ENCODE data around the gene ENPEP.

ENPEP gene

GRCh38 chr4:110493520-110493919, 17.6 kb downstream of the ENPEP start:
- TF ChIP-seq CREB5 (CRISPR knock-in tag; IDR thresholded peaks at IDR 0.05; ENCODE audit: low read depth) (no peak), SNAI2 (CRISPR knock-in tag; IDR thresholded peaks at IDR 0.05) (no peak), ISL1 (CRISPR knock-in tag; IDR thresholded peaks at IDR 0.05) (no peak), TCF4 (CRISPR knock-in tag; IDR thresholded peaks at IDR 0.05; ENCODE audit: borderline replicate concordance) (no peak), TOX (CRISPR knock-in tag; IDR thresholded peaks at IDR 0.05; ENCODE audit: borderline replicate concordance) (no peak), TSHZ2 (CRISPR knock-in tag; IDR thresholded peaks at IDR 0.05) (no peak), RARB (CRISPR knock-in tag; IDR thresholded peaks at IDR 0.05) (no peak), ARNTL (CRISPR knock-in tag; IDR thresholded peaks at IDR 0.05; ENCODE audit: borderline replicate concordance, low read depth) (no peak)
- ATAC-seq, result no peak

- TF ChIP-seq RARB (CRISPR knock-in tag; IDR thresholded peaks at IDR 0.05), result no peak
- TF ChIP-seq BACH2 (CRISPR knock-in tag; IDR thresholded peaks at IDR 0.05; ENCODE audit: borderline replicate concordance), result no peak
- no peak for TF ChIP-seq SNAI2 (CRISPR knock-in tag; IDR thresholded peaks at IDR 0.05)
- no peak for TF ChIP-seq ZNF565 (CRISPR knock-in tag; conservative IDR thresholded peaks at IDR 0.05; ENCODE audit: low read depth)
- no peak for TF ChIP-seq GLIS3 (CRISPR knock-in tag; IDR thresholded peaks at IDR 0.05)
- TF ChIP-seq ZFP3 (CRISPR knock-in tag; IDR thresholded peaks at IDR 0.05), result no peak
- no peak for TF ChIP-seq OSR1 (CRISPR knock-in tag; IDR thresholded peaks at IDR 0.05)
- no peak for TF ChIP-seq ZNF70 (CRISPR knock-in tag; IDR thresholded peaks at IDR 0.05)
- TF ChIP-seq ISL1 (CRISPR knock-in tag; IDR thresholded peaks at IDR 0.05), result no peak
- no peak for TF ChIP-seq CSRNP3 (CRISPR knock-in tag; IDR thresholded peaks at IDR 0.05)
- TF ChIP-seq CREB5 (CRISPR knock-in tag; IDR thresholded peaks at IDR 0.05; ENCODE audit: low read depth), result no peak
- no peak for TF ChIP-seq TCF4 (CRISPR knock-in tag; IDR thresholded peaks at IDR 0.05; ENCODE audit: borderline replicate concordance)
- TF ChIP-seq ESRRG (CRISPR knock-in tag; IDR thresholded peaks at IDR 0.05), result no peak
- no peak for TF ChIP-seq CSDC2 (CRISPR knock-in tag; IDR thresholded peaks at IDR 0.05)
- TF ChIP-seq ZC3H10 (CRISPR knock-in tag; IDR thresholded peaks at IDR 0.05), result no peak
- TF ChIP-seq ARNTL (CRISPR knock-in tag; IDR thresholded peaks at IDR 0.05; ENCODE audit: borderline replicate concordance, low read depth), result no peak
- no peak for ATAC-seq
These were observed 22.5 kb downstream of the ENPEP start for GRCh38 chr4:110498420-110498819.

GRCh38 chr4:110499126-110499525, 23.2 kb downstream of the ENPEP start:
- ATAC-seq, result no peak
- TF ChIP-seq ISL1 (CRISPR knock-in tag; IDR thresholded peaks at IDR 0.05), result no peak
- TF ChIP-seq TOX (CRISPR knock-in tag; IDR thresholded peaks at IDR 0.05; ENCODE audit: borderline replicate concordance), result no peak
- no peak for TF ChIP-seq BACH2 (CRISPR knock-in tag; IDR thresholded peaks at IDR 0.05; ENCODE audit: borderline replicate concordance)
- no peak for TF ChIP-seq GLIS3 (CRISPR knock-in tag; IDR thresholded peaks at IDR 0.05)
- no peak for TF ChIP-seq TSHZ2 (CRISPR knock-in tag; IDR thresholded peaks at IDR 0.05)
- TF ChIP-seq POU6F1 (CRISPR knock-in tag; IDR thresholded peaks at IDR 0.05; ENCODE audit: borderline replicate concordance, low read depth), result no peak
